Measurements from ENCODE around the gene UBE2QL1.

UBE2QL1 gene

GRCh38 chr5:6450319-6450833 is 1.7 kb downstream of the UBE2QL1 start:
- H3K27ac ChIP-seq (ENCODE audit: poor library complexity, severe bottlenecking): no peak overlapping the region
- no peak for TF ChIP-seq CTCF (IDR thresholded peaks at IDR 0.05; ENCODE audit: poor library complexity, severe bottlenecking)
- DNase-seq (ENCODE audit: low spot score) (no peak), ATAC-seq (ENCODE audit: low read depth) (no peak)
- H3K9me3 ChIP-seq (ENCODE audit: severe bottlenecking): no peaks in the 10 kb centered on the region
- H3K36me3 ChIP-seq (ENCODE audit: low read depth): no peaks in the 10 kb centered on the region
- peaks cover 53% of the 10 kb centered on the region for H3K27me3 ChIP-seq (ENCODE audit: insufficient read depth, poor library complexity, severe bottlenecking)
- no peak overlapping the region for H3K4me3 ChIP-seq (ENCODE audit: severe bottlenecking)
- no peaks in the 10 kb centered on the region for H3K4me1 ChIP-seq (ENCODE audit: insufficient read depth, poor library complexity, severe bottlenecking)

GRCh38 chr5:6452622-6453504 is 4.2 kb downstream of the UBE2QL1 start:
- H3K9me3 ChIP-seq (ENCODE audit: severe bottlenecking): no peaks in the 10 kb centered on the region
- DNase-seq (ENCODE audit: low spot score): no peak
- no peak for TF ChIP-seq CTCF (IDR thresholded peaks at IDR 0.05; ENCODE audit: poor library complexity, severe bottlenecking)

GRCh38 chr5:6453937-6454560 is 5.4 kb downstream of the UBE2QL1 start:
- H3K4me1 ChIP-seq (ENCODE audit: insufficient read depth, poor library complexity, severe bottlenecking): no peaks in the 10 kb centered on the region
- DNase-seq (ENCODE audit: low spot score): no peak
- H3K4me3 ChIP-seq (ENCODE audit: severe bottlenecking): no peak overlapping the region
- ATAC-seq (ENCODE audit: low read depth): no peak
- no peaks in the 10 kb centered on the region for H3K36me3 ChIP-seq (ENCODE audit: low read depth)
- no peak overlapping the region for H3K27ac ChIP-seq (ENCODE audit: poor library complexity, severe bottlenecking)
- peaks cover 56% of the 10 kb centered on the region for H3K27me3 ChIP-seq (ENCODE audit: insufficient read depth, poor library complexity, severe bottlenecking)
- H3K9me3 ChIP-seq (ENCODE audit: severe bottlenecking): no peaks in the 10 kb centered on the region
- no peak for TF ChIP-seq CTCF (IDR thresholded peaks at IDR 0.05; ENCODE audit: poor library complexity, severe bottlenecking)

More at GRCh38 chr5:6452622-6453504, 4.2 kb downstream of the UBE2QL1 start:
- no peaks in the 10 kb centered on the region for H3K36me3 ChIP-seq (ENCODE audit: low read depth)
- peaks cover 59% of the 10 kb centered on the region for H3K27me3 ChIP-seq (ENCODE audit: insufficient read depth, poor library complexity, severe bottlenecking)
- no peak overlapping the region for H3K27ac ChIP-seq (ENCODE audit: poor library complexity, severe bottlenecking)
- H3K4me3 ChIP-seq (ENCODE audit: severe bottlenecking): no peak overlapping the region
- ATAC-seq (ENCODE audit: low read depth): no peak
- no peaks in the 10 kb centered on the region for H3K4me1 ChIP-seq (ENCODE audit: insufficient read depth, poor library complexity, severe bottlenecking)

- H3K4me3 ChIP-seq (ENCODE audit: severe bottlenecking): no peak overlapping the region
Measured at GRCh38 chr5:6454628-6455053, 6.0 kb downstream of the UBE2QL1 start.

More at GRCh38 chr5:6454628-6455053, 6.0 kb downstream of the UBE2QL1 start:
- ATAC-seq (ENCODE audit: low read depth): no peak
- Histone ChIP-seq H3K4me1 (ENCODE audit: insufficient read depth, poor library complexity, severe bottlenecking) (no peaks in the 10 kb centered on the region), H3K36me3 (ENCODE audit: low read depth) (no peaks in the 10 kb centered on the region), H3K27ac (ENCODE audit: poor library complexity, severe bottlenecking) (no peak overlapping the region), H3K27me3 (ENCODE audit: insufficient read depth, poor library complexity, severe bottlenecking) (peaks cover 50% of the 10 kb centered on the region), H3K9me3 (ENCODE audit: severe bottlenecking) (no peaks in the 10 kb centered on the region)
- DNase-seq (ENCODE audit: low spot score): no peak
- TF ChIP-seq CTCF (IDR thresholded peaks at IDR 0.05; ENCODE audit: poor library complexity, severe bottlenecking): no peak

All from RWPE2 (cell line).